ENCODE results near the gene SLC22A14. TPM values are rescaled to one million over a fixed set of nuclear protein-coding genes. Genes with fewer than 3 reads are reported as not detected.
"Not testable (repeated sequence)": the region's sequence is repeated elsewhere in the genome, so short reads cannot be mapped to it uniquely, and the experiment has no call there.

SLC22A14 gene
- total RNA-seq, 1 donor from 2014 or later, result not detected

GRCh38 chr3:38317192-38317759 lies 35.2 kb downstream of the SLC22A14 start:
- Mint-ChIP-seq H3K36me3 (no peaks in the 10 kb centered on the region), H3K4me1 (peaks cover 22% of the 10 kb centered on the region), H3K9me3 (no peaks in the 10 kb centered on the region), H3K27me3 (ENCODE audit: insufficient read depth, low read depth) (peaks cover 4% of the 10 kb centered on the region), H3K4me3 (no peak overlapping the region), H3K27ac (no peak overlapping the region)
- no peak for DNase-seq (ENCODE audit: low spot score)
- H2AFZ ChIP-seq (replicated peaks), result no peak overlapping the region
- H3K27ac ChIP-seq, result no peak overlapping the region
- no peak overlapping the region for H3K4me2 ChIP-seq
- no peaks in the 10 kb centered on the region for H3K79me2 ChIP-seq (ENCODE audit: low read depth)
- TF ChIP-seq CTCF (IDR thresholded peaks at IDR 0.05) (no peak), EZH2 (IDR thresholded peaks at IDR 0.05) (no peak), EZH2phosphoT487 (IDR thresholded peaks at IDR 0.05) (no peak)
- H4K20me1 ChIP-seq (ENCODE audit: low read depth), result no peaks in the 10 kb centered on the region
- no peak overlapping the region for H3K4me3 ChIP-seq
- H3K27me3 ChIP-seq, result no peaks in the 10 kb centered on the region
- peaks cover 9% of the 10 kb centered on the region for H3F3A ChIP-seq (ENCODE audit: low read depth)
- peaks cover 17% of the 10 kb centered on the region for H3K4me1 ChIP-seq
- no peaks in the 10 kb centered on the region for H3K9me3 ChIP-seq (ENCODE audit: low read depth)
- no peaks in the 10 kb centered on the region for H3K36me3 ChIP-seq
- H3K9ac ChIP-seq, result no peak overlapping the region

- H3K27me3 Mint-ChIP-seq (ENCODE audit: insufficient read depth, low read depth), result peaks cover 6% of the 10 kb centered on the region
- Histone ChIP-seq H3K9ac (no peak overlapping the region), H2AFZ (replicated peaks) (no peak overlapping the region), H3K4me1 (peaks cover 15% of the 10 kb centered on the region), H3K79me2 (ENCODE audit: low read depth) (no peaks in the 10 kb centered on the region), H3K27ac (no peak overlapping the region), H3K9me3 (ENCODE audit: low read depth) (no peaks in the 10 kb centered on the region), H3K27me3 (no peaks in the 10 kb centered on the region), H3K4me3 (no peak overlapping the region), H4K20me1 (ENCODE audit: low read depth) (no peaks in the 10 kb centered on the region), H3K4me2 (no peak overlapping the region), H3F3A (ENCODE audit: low read depth) (peaks cover 9% of the 10 kb centered on the region), H3K36me3 (no peaks in the 10 kb centered on the region)
- H3K4me1 Mint-ChIP-seq, result peaks cover 10% of the 10 kb centered on the region
- H3K36me3 Mint-ChIP-seq, result no peaks in the 10 kb centered on the region
- no peak for DNase-seq (ENCODE audit: low spot score)
- no peak overlapping the region for H3K27ac Mint-ChIP-seq
- no peak overlapping the region for H3K4me3 Mint-ChIP-seq
- TF ChIP-seq CTCF (IDR thresholded peaks at IDR 0.05) (no peak), EZH2phosphoT487 (IDR thresholded peaks at IDR 0.05) (no peak), EZH2 (IDR thresholded peaks at IDR 0.05) (no peak)
- no peaks in the 10 kb centered on the region for H3K9me3 Mint-ChIP-seq
Measured at GRCh38 chr3:38318766-38319671, 36.9 kb downstream of the SLC22A14 start.

- not testable (repeated sequence) for H3F3A ChIP-seq (ENCODE audit: low read depth); H3K36me3 Mint-ChIP-seq; H3K27me3 ChIP-seq; H3K4me3 ChIP-seq; H4K20me1 ChIP-seq (ENCODE audit: low read depth); H2AFZ ChIP-seq (replicated peaks); H3K4me1 Mint-ChIP-seq; H3K9ac ChIP-seq; H3K4me1 ChIP-seq; H3K4me3 Mint-ChIP-seq; H3K27ac Mint-ChIP-seq; H3K27ac ChIP-seq; H3K4me2 ChIP-seq; DNase-seq (ENCODE audit: low spot score); H3K36me3 ChIP-seq; H3K9me3 Mint-ChIP-seq; H3K9me3 ChIP-seq (ENCODE audit: low read depth); H3K79me2 ChIP-seq (ENCODE audit: low read depth); H3K27me3 Mint-ChIP-seq (ENCODE audit: insufficient read depth, low read depth)
Measured at GRCh38 chr3:38320638-38321037, 38.5 kb downstream of the SLC22A14 start.

- peaks cover 8% of the 10 kb centered on the region for H3K27me3 Mint-ChIP-seq (ENCODE audit: insufficient read depth, low read depth)
- H3K4me1 Mint-ChIP-seq, result no peaks in the 10 kb centered on the region
- H3K4me3 Mint-ChIP-seq, result no peak overlapping the region
- no peaks in the 10 kb centered on the region for H3K79me2 ChIP-seq (ENCODE audit: low read depth)
- H3K36me3 Mint-ChIP-seq, result no peaks in the 10 kb centered on the region
- no peak overlapping the region for H3K27ac Mint-ChIP-seq
- DNase-seq (ENCODE audit: low spot score), result no peak
- H3K9ac ChIP-seq, result no peak overlapping the region
- H4K20me1 ChIP-seq (ENCODE audit: low read depth), result no peaks in the 10 kb centered on the region
- no peaks in the 10 kb centered on the region for H3K4me1 ChIP-seq
- H2AFZ ChIP-seq (replicated peaks), result no peak overlapping the region
- no peak overlapping the region for H3K27ac ChIP-seq
- H3K36me3 ChIP-seq, result no peaks in the 10 kb centered on the region
- H3K27me3 ChIP-seq, result no peaks in the 10 kb centered on the region
- H3F3A ChIP-seq (ENCODE audit: low read depth), result no peaks in the 10 kb centered on the region
- H3K9me3 Mint-ChIP-seq, result peaks cover 5% of the 10 kb centered on the region
- H3K4me3 ChIP-seq, result no peak overlapping the region
- H3K9me3 ChIP-seq (ENCODE audit: low read depth), result no peaks in the 10 kb centered on the region
- H3K4me2 ChIP-seq, result no peak overlapping the region
- TF ChIP-seq EZH2 (IDR thresholded peaks at IDR 0.05), result no peak
- no peak for TF ChIP-seq EZH2phosphoT487 (IDR thresholded peaks at IDR 0.05)
- TF ChIP-seq CTCF (IDR thresholded peaks at IDR 0.05), result no peak
Measured at GRCh38 chr3:38323060-38323459, 41.0 kb downstream of the SLC22A14 start.
